Measurements from ENCODE around the gene ADCK2. TPM values are rescaled to one million over a fixed set of nuclear protein-coding genes. Genes with fewer than 3 reads are reported as not detected.

Gene ADCK2
- total RNA-seq, 1 experiment from 2014 or later, result 16.8 TPM

DNA sequence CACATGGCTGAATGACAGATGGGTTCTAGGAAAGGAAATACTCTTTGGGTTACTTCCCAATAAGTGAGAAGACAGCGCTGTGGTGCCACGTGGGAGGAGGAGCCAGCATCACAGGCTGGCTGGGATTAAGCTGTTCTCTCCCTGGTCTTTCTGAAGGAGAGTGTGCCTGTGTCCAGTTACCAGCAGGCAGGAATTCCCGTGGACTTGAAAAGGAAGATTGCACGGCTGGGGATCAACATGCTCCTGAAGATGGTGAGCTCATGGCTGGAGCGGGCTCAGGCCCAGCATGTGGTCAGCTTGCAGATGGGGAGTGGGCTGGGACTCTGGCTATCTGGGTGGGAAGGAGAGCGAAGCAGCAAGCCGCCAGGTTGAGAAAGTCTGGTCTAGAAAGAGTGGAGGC is 8.1 kb downstream of the ADCK2 start:
- Histone ChIP-seq H3K27ac (ENCODE audit: low read length) (no peak overlapping the region), H3K36me3 (ENCODE audit: insufficient read depth, low read length) (peaks cover 6% of the 10 kb centered on the region; the same call in 1 of the 2 replicates), H3K9ac (ENCODE audit: low read length) (no peak overlapping the region), H3K9me3 (ENCODE audit: low read length) (no peaks in the 10 kb centered on the region), H3K79me2 (ENCODE audit: low read length) (peaks cover 12% of the 10 kb centered on the region), H3K4me1 (ENCODE audit: low read length) (peaks cover 22% of the 10 kb centered on the region), H4K20me1 (ENCODE audit: insufficient read depth, low read depth, low read length) (no peaks in the 10 kb centered on the region), H3K27me3 (ENCODE audit: low read length) (no peaks in the 10 kb centered on the region), H3K4me3 (ENCODE audit: low read length) (no peak overlapping the region), H3K9me2 (replicated peaks; ENCODE audit: insufficient read depth, low read length) (no peaks in the 10 kb centered on the region), H2AFZ (ENCODE audit: low read length) (no peak overlapping the region), H3K4me2 (ENCODE audit: low read depth, low read length, poor library complexity, severe bottlenecking) (no peak overlapping the region)
- DNase-seq, result no peak

DNA sequence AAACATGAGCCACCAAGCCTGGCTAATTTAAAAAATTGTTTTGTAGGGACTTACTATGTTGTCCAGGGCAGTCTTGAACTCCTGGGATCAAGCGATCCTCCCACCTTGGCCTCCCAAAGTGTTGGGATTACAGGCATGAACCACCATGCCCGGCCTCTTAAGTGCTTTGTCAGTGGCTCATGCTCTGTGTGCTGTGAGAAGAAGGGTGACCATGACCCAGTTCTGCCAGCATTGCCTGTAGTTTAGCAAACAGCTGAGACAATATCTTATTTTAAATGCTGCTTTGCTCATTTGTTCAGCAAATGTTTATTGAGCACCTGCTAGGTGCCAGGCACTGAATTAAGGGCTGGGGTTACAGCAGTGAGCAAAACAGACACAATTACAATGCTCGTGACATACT is 9.0 kb downstream of the ADCK2 start:
- Histone ChIP-seq H3K36me3 (ENCODE audit: insufficient read depth, low read length) (peaks cover 6% of the 10 kb centered on the region; the same call in 1 of the 2 replicates), H2AFZ (ENCODE audit: low read length) (no peak overlapping the region), H3K4me3 (ENCODE audit: low read length) (no peak overlapping the region), H3K79me2 (ENCODE audit: low read length) (peaks cover 10% of the 10 kb centered on the region), H3K27ac (ENCODE audit: low read length) (no peak overlapping the region), H4K20me1 (ENCODE audit: insufficient read depth, low read depth, low read length) (no peaks in the 10 kb centered on the region), H3K9ac (ENCODE audit: low read length) (no peak overlapping the region), H3K9me2 (replicated peaks; ENCODE audit: insufficient read depth, low read length) (no peaks in the 10 kb centered on the region), H3K4me2 (ENCODE audit: low read depth, low read length, poor library complexity, severe bottlenecking) (no peak overlapping the region), H3K9me3 (ENCODE audit: low read length) (no peaks in the 10 kb centered on the region), H3K27me3 (ENCODE audit: low read length) (no peaks in the 10 kb centered on the region), H3K4me1 (ENCODE audit: low read length) (peaks cover 13% of the 10 kb centered on the region)
- DNase-seq, result no peak

DNA sequence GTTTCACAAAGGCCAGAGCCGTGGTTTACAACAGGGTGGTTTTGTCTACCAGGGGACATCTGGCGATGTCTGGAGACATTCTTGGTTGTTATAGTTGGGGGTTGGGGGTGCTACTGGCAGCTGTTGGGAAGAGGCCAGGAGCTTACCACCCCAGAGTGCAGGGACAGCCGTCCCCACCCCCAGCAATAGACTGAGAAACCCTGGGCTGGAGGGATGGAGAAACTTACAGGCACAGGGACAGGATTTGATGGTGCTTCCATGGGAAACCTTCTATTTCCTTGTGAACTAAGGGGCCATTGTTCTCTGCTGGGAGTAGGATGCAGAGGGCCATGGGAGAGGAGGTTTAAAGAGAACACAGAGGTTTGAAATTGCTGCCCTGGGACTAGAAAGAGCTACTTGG is 10.9 kb downstream of the ADCK2 start:
- DNase-seq, result no peak
- Histone ChIP-seq H3K27ac (ENCODE audit: low read length) (no peak overlapping the region), H3K9ac (ENCODE audit: low read length) (no peak overlapping the region), H3K9me3 (ENCODE audit: low read length) (no peaks in the 10 kb centered on the region), H2AFZ (ENCODE audit: low read length) (no peak overlapping the region), H3K36me3 (ENCODE audit: insufficient read depth, low read length) (peaks cover 9% of the 10 kb centered on the region; the same call in 1 of the 2 replicates), H3K27me3 (ENCODE audit: low read length) (no peaks in the 10 kb centered on the region), H4K20me1 (ENCODE audit: insufficient read depth, low read depth, low read length) (no peaks in the 10 kb centered on the region), H3K4me3 (ENCODE audit: low read length) (no peak overlapping the region), H3K4me2 (ENCODE audit: low read depth, low read length, poor library complexity, severe bottlenecking) (no peak overlapping the region), H3K4me1 (ENCODE audit: low read length) (no peaks in the 10 kb centered on the region), H3K9me2 (replicated peaks; ENCODE audit: insufficient read depth, low read length) (no peaks in the 10 kb centered on the region), H3K79me2 (ENCODE audit: low read length) (no peaks in the 10 kb centered on the region)

DNA sequence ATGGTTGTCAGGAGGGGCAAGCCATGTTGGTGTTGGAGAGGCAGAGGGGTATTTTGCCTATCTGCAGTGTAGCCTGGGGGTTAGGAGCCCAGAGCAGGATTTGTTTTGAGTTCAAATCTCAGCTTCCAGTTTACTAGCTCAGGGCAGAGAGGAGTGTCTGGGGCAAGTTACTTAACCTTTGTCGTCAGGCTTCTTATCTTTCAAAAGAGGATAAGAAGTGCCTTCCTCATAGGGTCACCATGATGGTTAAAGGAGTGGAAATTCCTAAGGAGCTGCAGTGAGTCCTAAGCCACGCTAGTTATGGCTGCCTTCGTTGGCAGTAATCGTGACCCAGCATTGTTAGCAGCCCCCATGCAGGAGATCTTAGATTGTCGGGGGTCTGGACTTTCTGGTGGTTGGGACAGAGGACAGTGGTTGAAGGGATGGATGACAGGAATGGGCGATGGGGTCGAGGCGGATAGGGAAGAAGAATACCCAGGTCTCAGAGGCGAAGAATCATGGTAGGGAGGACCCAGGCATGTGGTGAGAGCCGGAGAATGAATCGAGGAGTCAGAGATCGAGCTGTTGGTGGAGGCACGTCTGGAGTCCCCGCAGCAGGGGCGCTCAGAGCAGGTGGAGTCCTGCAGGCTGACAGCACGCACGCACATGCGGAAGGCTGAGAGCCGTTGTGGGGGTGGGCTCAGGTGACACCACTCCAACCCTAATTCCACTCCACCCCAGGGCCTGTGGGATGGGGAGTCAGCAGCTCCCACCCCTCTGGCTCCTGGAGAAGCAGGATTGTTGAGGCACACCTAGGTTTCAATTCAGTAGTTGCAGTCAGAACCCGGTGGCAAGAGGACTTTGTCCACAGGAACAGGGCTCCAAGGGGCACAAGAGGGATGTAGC is 11.6 kb downstream of the ADCK2 start:
- Histone ChIP-seq H3K27ac (ENCODE audit: low read length) (no peak overlapping the region), H3K27me3 (ENCODE audit: low read length) (no peaks in the 10 kb centered on the region), H2AFZ (ENCODE audit: low read length) (no peak overlapping the region)

DNA sequence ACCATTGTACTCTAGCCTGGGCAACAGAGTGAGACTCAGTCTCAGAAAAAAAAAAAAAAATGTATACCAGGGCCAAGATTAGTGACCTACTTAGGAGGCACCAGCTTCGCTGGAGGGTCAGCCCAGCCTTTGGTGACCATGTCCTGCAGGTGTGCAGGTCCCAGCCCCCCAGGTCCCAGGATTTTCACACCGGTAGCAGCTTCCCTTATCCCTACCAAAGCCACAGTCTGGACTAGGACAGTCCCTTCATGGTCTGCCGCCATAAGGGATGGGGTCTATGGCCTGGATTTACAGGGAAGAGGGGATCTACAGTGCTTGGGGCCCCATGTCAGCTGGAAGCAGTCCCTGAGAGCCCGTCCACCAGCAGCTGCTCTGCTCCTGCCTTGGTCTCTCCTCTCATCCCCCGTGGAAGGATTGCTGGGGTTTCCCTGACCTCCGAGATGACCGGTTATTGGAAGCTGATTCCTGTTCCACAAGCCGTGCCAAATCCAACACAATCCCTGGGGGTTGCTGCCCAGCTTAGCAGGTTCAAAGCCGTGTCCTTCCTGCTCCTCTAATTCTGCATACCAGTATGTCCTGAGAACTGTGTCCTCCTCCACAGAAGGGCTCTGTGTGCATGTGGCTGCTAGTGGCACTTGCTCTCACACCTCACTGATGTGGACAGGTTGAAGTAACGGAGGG is 12.8 kb downstream of the ADCK2 start:
- H3K9me2 ChIP-seq (replicated peaks; ENCODE audit: insufficient read depth, low read length), result no peaks in the 10 kb centered on the region
- H3K27ac ChIP-seq (ENCODE audit: low read length), result no peak overlapping the region
- no peaks in the 10 kb centered on the region for H3K9me3 ChIP-seq (ENCODE audit: low read length)
- H3K4me3 ChIP-seq (ENCODE audit: low read length), result no peak overlapping the region
- no peak overlapping the region for H3K9ac ChIP-seq (ENCODE audit: low read length)
- H3K4me1 ChIP-seq (ENCODE audit: low read length), result no peaks in the 10 kb centered on the region
- DNase-seq, result no peak
- H3K4me2 ChIP-seq (ENCODE audit: low read depth, low read length, poor library complexity, severe bottlenecking), result no peak overlapping the region
- no peaks in the 10 kb centered on the region for H4K20me1 ChIP-seq (ENCODE audit: insufficient read depth, low read depth, low read length)
- no peak overlapping the region for H2AFZ ChIP-seq (ENCODE audit: low read length)
- 0 out of 2 replicates have a peak, but pooled peaks cover 3% of the 10 kb centered on the region for H3K36me3 ChIP-seq (ENCODE audit: insufficient read depth, low read length)
- no peaks in the 10 kb centered on the region for H3K27me3 ChIP-seq (ENCODE audit: low read length)
- H3K79me2 ChIP-seq (ENCODE audit: low read length), result no peaks in the 10 kb centered on the region

More for the DNA sequence above, 11.6 kb downstream of the ADCK2 start:
- H3K36me3 ChIP-seq (ENCODE audit: insufficient read depth, low read length), result peaks cover 6% of the 10 kb centered on the region; the same call in 1 of the 2 replicates
- no peaks in the 10 kb centered on the region for H3K4me1 ChIP-seq (ENCODE audit: low read length)
- H3K79me2 ChIP-seq (ENCODE audit: low read length), result no peaks in the 10 kb centered on the region
- H3K4me3 ChIP-seq (ENCODE audit: low read length), result no peak overlapping the region
- H3K9me3 ChIP-seq (ENCODE audit: low read length), result no peaks in the 10 kb centered on the region
- no peak overlapping the region for H3K9ac ChIP-seq (ENCODE audit: low read length)
- no peak for DNase-seq
- H4K20me1 ChIP-seq (ENCODE audit: insufficient read depth, low read depth, low read length), result no peaks in the 10 kb centered on the region
- H3K9me2 ChIP-seq (replicated peaks; ENCODE audit: insufficient read depth, low read length), result no peaks in the 10 kb centered on the region
- no peak overlapping the region for H3K4me2 ChIP-seq (ENCODE audit: low read depth, low read length, poor library complexity, severe bottlenecking)

DNA sequence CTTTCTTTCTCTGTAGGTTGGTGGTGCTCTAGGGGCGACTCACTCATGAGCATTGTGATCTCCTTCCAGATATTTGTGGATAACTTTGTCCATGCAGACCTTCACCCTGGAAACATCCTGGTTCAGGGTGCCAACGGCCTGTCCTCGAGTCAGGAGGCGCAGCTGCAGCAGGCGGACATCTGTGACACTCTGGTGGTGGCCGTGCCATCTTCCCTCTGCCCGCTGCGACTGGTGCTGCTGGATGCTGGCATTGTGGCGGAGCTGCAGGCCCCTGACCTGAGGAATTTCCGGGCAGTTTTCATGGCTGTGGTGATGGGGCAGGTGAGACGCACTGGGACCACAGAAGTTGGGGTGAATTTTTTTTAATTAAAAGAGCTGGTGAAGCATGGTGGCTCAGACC is 14.2 kb downstream of the ADCK2 start:
- no peak overlapping the region for H3K9ac ChIP-seq (ENCODE audit: low read length)

DNA sequence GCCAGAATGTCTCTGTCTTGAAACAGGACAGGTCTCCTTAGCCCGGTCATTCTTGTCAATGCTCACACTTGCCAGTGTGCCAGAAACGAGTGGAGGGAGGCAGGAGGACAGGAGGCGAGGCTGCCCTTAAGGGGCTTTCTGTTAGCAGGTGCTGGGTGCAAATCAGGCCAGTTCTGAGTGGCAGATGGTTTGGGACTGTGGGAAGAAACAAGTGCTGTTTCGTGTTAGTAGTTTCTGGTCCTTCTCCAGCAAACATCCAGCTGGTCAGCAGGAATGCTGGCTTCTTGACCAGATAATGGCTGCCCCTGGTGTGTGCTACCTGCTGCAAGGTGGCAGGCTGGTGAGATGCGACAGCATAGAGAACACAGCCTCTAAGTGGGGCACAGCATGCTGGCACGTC is 15.6 kb downstream of the ADCK2 start:
- Histone ChIP-seq H4K20me1 (ENCODE audit: insufficient read depth, low read depth, low read length) (no peaks in the 10 kb centered on the region), H3K27me3 (ENCODE audit: low read length) (no peaks in the 10 kb centered on the region), H3K9ac (ENCODE audit: low read length) (no peak overlapping the region), H3K4me3 (ENCODE audit: low read length) (no peak overlapping the region), H3K36me3 (ENCODE audit: insufficient read depth, low read length) (0 out of 2 replicates have a peak, but pooled peaks cover 3% of the 10 kb centered on the region), H3K9me2 (replicated peaks; ENCODE audit: insufficient read depth, low read length) (no peaks in the 10 kb centered on the region), H3K79me2 (ENCODE audit: low read length) (no peaks in the 10 kb centered on the region), H3K9me3 (ENCODE audit: low read length) (no peaks in the 10 kb centered on the region), H3K4me1 (ENCODE audit: low read length) (no peaks in the 10 kb centered on the region), H2AFZ (ENCODE audit: low read length) (no peak overlapping the region), H3K4me2 (ENCODE audit: low read depth, low read length, poor library complexity, severe bottlenecking) (no peak overlapping the region), H3K27ac (ENCODE audit: low read length) (no peak overlapping the region)
- DNase-seq, result no peak

More for the DNA sequence above, 14.2 kb downstream of the ADCK2 start:
- no peaks in the 10 kb centered on the region for H3K79me2 ChIP-seq (ENCODE audit: low read length)
- no peak overlapping the region for H3K27ac ChIP-seq (ENCODE audit: low read length)
- H4K20me1 ChIP-seq (ENCODE audit: insufficient read depth, low read depth, low read length), result no peaks in the 10 kb centered on the region
- no peak overlapping the region for H3K4me3 ChIP-seq (ENCODE audit: low read length)
- H3K27me3 ChIP-seq (ENCODE audit: low read length), result no peaks in the 10 kb centered on the region
- H3K9me2 ChIP-seq (replicated peaks; ENCODE audit: insufficient read depth, low read length), result no peaks in the 10 kb centered on the region
- DNase-seq, result no peak
- H3K4me1 ChIP-seq (ENCODE audit: low read length), result no peaks in the 10 kb centered on the region
- 0 out of 2 replicates have a peak, but pooled peaks cover 3% of the 10 kb centered on the region for H3K36me3 ChIP-seq (ENCODE audit: insufficient read depth, low read length)
- no peak overlapping the region for H3K4me2 ChIP-seq (ENCODE audit: low read depth, low read length, poor library complexity, severe bottlenecking)
- H3K9me3 ChIP-seq (ENCODE audit: low read length), result no peaks in the 10 kb centered on the region
- H2AFZ ChIP-seq (ENCODE audit: low read length), result no peak overlapping the region
